Measurements from ENCODE around the gene PAQR8.

Gene PAQR8

GRCh38 chr6:52365317-52365716, 3.4 kb downstream of the PAQR8 start:
- H3K36me3 ChIP-seq (ENCODE audit: insufficient read depth, low read length), result peaks cover 21% of the 10 kb centered on the region
- no peaks in the 10 kb centered on the region for H3K27me3 ChIP-seq (ENCODE audit: insufficient read depth, low read length, poor library complexity)
- H3K4me1 ChIP-seq (ENCODE audit: insufficient read depth, low read length), result peaks cover 30% of the 10 kb centered on the region
- H3K9ac ChIP-seq (ENCODE audit: low read depth, low read length), result no peak overlapping the region
- no peak overlapping the region for H3K4me2 ChIP-seq (ENCODE audit: insufficient read depth, low read length)
- no peak overlapping the region for H2AFZ ChIP-seq (ENCODE audit: low read depth, low read length)
- H3K79me2 ChIP-seq (ENCODE audit: insufficient read depth, low read length), result peaks cover 57% of the 10 kb centered on the region
- ATAC-seq (ENCODE audit: insufficient read depth, low read depth), result no peak
- peaks cover 8% of the 10 kb centered on the region; the same call in 1 of the 2 replicates for H4K20me1 ChIP-seq (ENCODE audit: insufficient read depth, low read length)
- no peak for TF ChIP-seq EZH2 (IDR thresholded peaks at IDR 0.05; ENCODE audit: borderline replicate concordance, low read depth, low read length, severe bottlenecking)
- TF ChIP-seq CTCF (IDR thresholded peaks at IDR 0.05; ENCODE audit: borderline replicate concordance, extremely low read depth, low read length, poor library complexity, severe bottlenecking), result no peak
- H3K27ac ChIP-seq (ENCODE audit: low read length), result no peak overlapping the region
- H3K4me3 ChIP-seq (ENCODE audit: low read depth in 1 of 2, low read length in 2 of 2), result no peak overlapping the region
- H3K9me3 ChIP-seq (ENCODE audit: insufficient read depth, low read length, severe bottlenecking), result no peaks in the 10 kb centered on the region
- no peak for DNase-seq

GRCh38 chr6:52365866-52366540, 4.1 kb downstream of the PAQR8 start:
- Histone ChIP-seq H3K79me2 (ENCODE audit: insufficient read depth, low read length) (peaks cover 58% of the 10 kb centered on the region), H2AFZ (ENCODE audit: low read depth, low read length) (no peak overlapping the region), H4K20me1 (ENCODE audit: insufficient read depth, low read length) (peaks cover 8% of the 10 kb centered on the region; the same call in 1 of the 2 replicates), H3K4me2 (ENCODE audit: insufficient read depth, low read length) (no peak overlapping the region), H3K27ac (ENCODE audit: low read length) (no peak overlapping the region), H3K4me3 (ENCODE audit: low read depth in 1 of 2, low read length in 2 of 2) (no peak overlapping the region), H3K4me1 (ENCODE audit: insufficient read depth, low read length) (peaks cover 29% of the 10 kb centered on the region), H3K9ac (ENCODE audit: low read depth, low read length) (no peak overlapping the region), H3K36me3 (ENCODE audit: insufficient read depth, low read length) (peaks cover 21% of the 10 kb centered on the region), H3K9me3 (ENCODE audit: insufficient read depth, low read length, severe bottlenecking) (no peaks in the 10 kb centered on the region), H3K27me3 (ENCODE audit: insufficient read depth, low read length, poor library complexity) (no peaks in the 10 kb centered on the region)
- no peak for DNase-seq
- ATAC-seq (ENCODE audit: insufficient read depth, low read depth), result no peak
- TF ChIP-seq CTCF (IDR thresholded peaks at IDR 0.05; ENCODE audit: borderline replicate concordance, extremely low read depth, low read length, poor library complexity, severe bottlenecking) (no peak), EZH2 (IDR thresholded peaks at IDR 0.05; ENCODE audit: borderline replicate concordance, low read depth, low read length, severe bottlenecking) (no peak)

GRCh38 chr6:52368002-52368401, 6.1 kb downstream of the PAQR8 start:
- TF ChIP-seq CTCF (IDR thresholded peaks at IDR 0.05; ENCODE audit: borderline replicate concordance, extremely low read depth, low read length, poor library complexity, severe bottlenecking), result no peak
- TF ChIP-seq EZH2 (IDR thresholded peaks at IDR 0.05; ENCODE audit: borderline replicate concordance, low read depth, low read length, severe bottlenecking), result no peak
- Histone ChIP-seq H3K4me3 (ENCODE audit: low read depth in 1 of 2, low read length in 2 of 2) (no peak overlapping the region), H2AFZ (ENCODE audit: low read depth, low read length) (no peak overlapping the region), H3K27ac (ENCODE audit: low read length) (no peak overlapping the region), H3K36me3 (ENCODE audit: insufficient read depth, low read length) (peaks cover 26% of the 10 kb centered on the region), H4K20me1 (ENCODE audit: insufficient read depth, low read length) (peaks cover 6% of the 10 kb centered on the region; the same call in 1 of the 2 replicates), H3K9ac (ENCODE audit: low read depth, low read length) (no peak overlapping the region), H3K4me2 (ENCODE audit: insufficient read depth, low read length) (no peak overlapping the region), H3K27me3 (ENCODE audit: insufficient read depth, low read length, poor library complexity) (no peaks in the 10 kb centered on the region), H3K4me1 (ENCODE audit: insufficient read depth, low read length) (peaks cover 18% of the 10 kb centered on the region), H3K9me3 (ENCODE audit: insufficient read depth, low read length, severe bottlenecking) (peaks cover 2% of the 10 kb centered on the region), H3K79me2 (ENCODE audit: insufficient read depth, low read length) (peaks cover 52% of the 10 kb centered on the region)
- no peak for DNase-seq
- no peak for ATAC-seq (ENCODE audit: insufficient read depth, low read depth)

Data from DND-41 (cell line).